ENCODE results near the gene SYT1.

DNA sequence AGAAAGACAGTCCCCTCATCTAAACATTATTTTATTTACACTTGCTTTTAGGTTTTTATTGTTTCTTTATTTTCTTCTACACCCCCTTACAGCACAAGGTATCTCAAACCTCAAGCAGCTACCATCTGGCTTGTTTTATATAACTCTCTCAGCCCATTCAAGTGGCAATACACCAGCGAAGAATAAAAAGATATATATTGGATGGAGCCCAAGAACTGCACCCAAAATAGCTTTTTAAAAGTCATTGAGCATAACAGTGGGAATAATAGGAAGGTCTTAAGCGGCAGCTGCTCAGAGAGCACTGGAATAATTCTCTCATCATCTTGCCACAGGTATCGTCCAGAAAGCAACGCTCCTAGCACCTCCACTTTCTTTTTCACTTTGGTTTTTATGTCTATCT, 322.5 kb downstream of the SYT1 start:
- TF ChIP-seq GATA3 (IDR thresholded peaks at IDR 0.05; ENCODE audit: low read depth, low read length) (no peak), GATA2 (IDR thresholded peaks at IDR 0.05; ENCODE audit: low read depth, low read length) (no peak)
